Epithelial cell of esophagus (primary cell): ENCODE data around the gene COX18.

Experiments used
- DNase-seq: peaks from one replicate; pipeline ENCODE4 v3.0.0; 2010; ENCODE audit warnings: low read depth
- H3K4me3 ChIP-seq: 2 replicates; pipeline ENCODE4 v1.5.1; 2011; ENCODE audit warnings: mild to moderate bottlenecking, low read length, control low read depth
- TF ChIP-seq, protein P1 (sequence below): IDR thresholded peaks from 2 replicates; pipeline ENCODE4 v1.5.1; 2011; ENCODE audit warnings: low read depth, mild to moderate bottlenecking, low read length, control low read depth, inconsistent platforms; ENCODE audit not compliant: insufficient read depth; ENCODE audit errors: missing control alignments

COX18 gene

DNA sequence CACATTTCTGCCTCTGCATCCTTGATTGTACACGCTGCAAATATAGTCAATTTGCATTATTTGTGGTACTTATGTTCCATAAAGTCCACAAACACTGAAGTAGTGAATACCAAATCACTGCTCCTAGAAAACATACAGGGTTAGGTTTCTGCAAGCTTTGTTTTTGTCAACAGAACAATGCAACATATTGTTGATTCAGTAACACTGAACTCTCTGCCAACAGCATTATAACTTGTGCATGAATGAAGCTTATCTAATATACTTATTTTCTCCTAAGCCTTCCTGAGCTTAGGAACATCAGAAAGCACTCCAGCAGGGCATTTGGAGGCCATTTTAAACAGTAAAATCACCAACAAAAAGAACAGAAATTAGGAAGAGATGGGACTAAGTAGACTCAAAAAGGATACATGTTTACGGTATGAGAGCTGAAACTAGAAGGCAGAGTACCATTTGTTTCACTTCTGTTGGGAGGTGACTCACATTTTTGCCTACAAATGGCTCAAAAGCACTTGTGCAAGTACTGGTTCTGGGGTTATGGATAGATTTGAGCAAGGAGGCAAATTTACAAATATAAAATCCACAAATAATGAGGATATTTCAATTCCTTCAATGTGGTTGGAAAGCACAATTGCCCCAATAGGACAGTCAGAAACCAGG, 14.1 kb downstream of the COX18 start:
- no peak for DNase-seq
- TF ChIP-seq, protein P1, sequence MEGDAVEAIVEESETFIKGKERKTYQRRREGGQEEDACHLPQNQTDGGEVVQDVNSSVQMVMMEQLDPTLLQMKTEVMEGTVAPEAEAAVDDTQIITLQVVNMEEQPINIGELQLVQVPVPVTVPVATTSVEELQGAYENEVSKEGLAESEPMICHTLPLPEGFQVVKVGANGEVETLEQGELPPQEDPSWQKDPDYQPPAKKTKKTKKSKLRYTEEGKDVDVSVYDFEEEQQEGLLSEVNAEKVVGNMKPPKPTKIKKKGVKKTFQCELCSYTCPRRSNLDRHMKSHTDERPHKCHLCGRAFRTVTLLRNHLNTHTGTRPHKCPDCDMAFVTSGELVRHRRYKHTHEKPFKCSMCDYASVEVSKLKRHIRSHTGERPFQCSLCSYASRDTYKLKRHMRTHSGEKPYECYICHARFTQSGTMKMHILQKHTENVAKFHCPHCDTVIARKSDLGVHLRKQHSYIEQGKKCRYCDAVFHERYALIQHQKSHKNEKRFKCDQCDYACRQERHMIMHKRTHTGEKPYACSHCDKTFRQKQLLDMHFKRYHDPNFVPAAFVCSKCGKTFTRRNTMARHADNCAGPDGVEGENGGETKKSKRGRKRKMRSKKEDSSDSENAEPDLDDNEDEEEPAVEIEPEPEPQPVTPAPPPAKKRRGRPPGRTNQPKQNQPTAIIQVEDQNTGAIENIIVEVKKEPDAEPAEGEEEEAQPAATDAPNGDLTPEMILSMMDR = no peak
- H3K4me3 ChIP-seq = no peak overlapping the region

- no peak overlapping the region for H3K4me3 ChIP-seq
- TF ChIP-seq, protein P1 = no peak
- no peak for DNase-seq
These were observed 15.5 kb downstream of the COX18 start for GRCh38 chr4:73053974-73054480.

DNA sequence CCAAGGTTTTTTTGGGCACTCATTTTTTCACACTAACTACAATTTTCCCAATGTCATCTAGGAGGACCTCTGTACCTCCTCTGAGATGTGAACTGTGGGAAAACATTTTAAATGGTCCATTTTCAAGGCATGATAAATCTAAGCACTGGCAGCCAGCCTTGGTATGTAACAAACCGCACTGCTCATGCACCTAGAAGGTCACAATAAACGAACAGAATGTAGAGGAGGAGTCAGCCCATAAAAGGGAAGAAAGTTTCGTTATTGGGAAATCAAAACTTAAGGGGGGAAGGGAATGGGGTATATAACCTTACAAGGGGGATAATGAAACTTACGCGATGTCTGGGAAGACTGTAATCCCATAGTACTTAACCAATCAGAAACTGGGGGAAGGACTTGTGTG, 16.4 kb downstream of the COX18 start:
- no peak overlapping the region for H3K4me3 ChIP-seq
- TF ChIP-seq, protein P1 = no peak
- DNase-seq = no peak

DNA sequence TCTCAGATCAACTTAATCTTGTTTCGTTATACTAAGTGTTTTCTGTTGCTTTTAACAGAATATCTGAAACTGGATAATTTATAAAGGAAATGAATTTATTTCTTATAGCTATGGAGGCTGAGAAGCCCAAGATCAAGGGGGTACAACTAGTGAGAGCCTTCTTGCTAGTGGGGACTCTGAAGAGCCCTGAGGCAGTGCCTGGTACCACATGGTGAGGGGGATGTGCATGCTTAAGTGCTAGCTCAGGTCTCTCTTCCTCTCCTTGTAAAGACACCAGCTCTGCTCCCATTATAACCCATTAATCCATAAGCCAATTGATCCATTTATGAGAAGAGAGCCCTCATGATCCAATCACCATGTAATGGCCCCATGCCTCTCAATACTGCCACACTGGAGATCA, 17.9 kb downstream of the COX18 start:
- TF ChIP-seq, protein P1 = no peak
- DNase-seq = no peak
- no peak overlapping the region for H3K4me3 ChIP-seq

DNA sequence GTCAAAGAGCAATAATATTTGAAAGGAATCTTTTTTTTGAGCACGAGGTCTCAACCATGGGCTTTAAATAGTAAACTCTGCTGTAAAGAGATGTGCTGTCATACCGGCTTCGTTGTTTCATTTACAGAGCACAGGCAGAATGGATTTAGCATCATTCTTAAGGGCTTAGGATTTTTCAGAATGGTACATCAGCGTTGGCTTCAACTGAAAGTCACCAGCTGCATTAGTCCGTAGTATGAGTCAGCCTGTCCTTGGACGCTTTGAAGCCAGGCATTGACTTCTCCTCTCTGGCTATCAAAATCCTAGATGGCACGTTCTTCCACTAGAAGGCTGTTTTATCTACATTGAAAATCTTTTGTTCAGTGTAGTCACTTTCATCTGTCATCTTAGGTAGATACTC, 23.6 kb downstream of the COX18 start:
- no peak overlapping the region for H3K4me3 ChIP-seq
- TF ChIP-seq, protein P1 = no peak
- no peak for DNase-seq

- DNase-seq = no peak
- TF ChIP-seq, protein P1 = no peak
- no peak overlapping the region for H3K4me3 ChIP-seq
These were observed 32.5 kb downstream of the COX18 start for GRCh38 chr4:73037057-73037456.

DNA sequence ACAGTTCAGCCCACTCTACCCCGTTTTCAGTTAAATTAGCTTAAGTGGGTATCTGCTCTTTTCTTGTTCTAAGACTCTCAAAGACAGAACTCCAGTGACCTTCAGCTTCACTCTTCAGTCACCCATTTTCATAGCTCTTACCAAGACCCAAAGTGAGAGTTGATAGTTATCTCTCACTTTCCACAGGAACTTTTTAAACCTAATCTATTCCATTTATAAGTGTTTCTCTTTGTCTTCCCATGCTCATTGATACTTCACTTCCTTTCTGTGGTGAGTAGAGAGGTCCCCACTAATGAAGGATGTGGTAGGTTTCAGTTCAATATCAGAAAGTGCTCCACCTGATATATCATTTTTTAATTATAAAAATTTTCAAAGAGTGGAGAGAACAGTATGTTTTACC, 33.4 kb downstream of the COX18 start:
- no peak overlapping the region for H3K4me3 ChIP-seq
- TF ChIP-seq, protein P1 = no peak
- DNase-seq = no peak
